ENCODE data around the gene ARHGAP28. TPM values are rescaled to one million over a fixed set of nuclear protein-coding genes. Genes with fewer than 3 reads are reported as not detected.

ARHGAP28 gene
- total RNA-seq, 1 experiment from 2014 or later = 9.2 TPM

GRCh38 chr18:6737833-6738232 lies 8.3 kb downstream of the ARHGAP28 start:
- H3K27me3 Mint-ChIP-seq (ENCODE audit: low read depth) = no peaks in the 10 kb centered on the region
- Histone ChIP-seq H3K14ac (ENCODE audit: insufficient read depth, low read length) (no peak overlapping the region), H3K4me2 (ENCODE audit: insufficient read depth, insufficient read length, low read length) (no peak overlapping the region), H3K27me3 (ENCODE audit: insufficient read depth, low read length) (no peaks in the 10 kb centered on the region), H3K4me1 (ENCODE audit: insufficient read depth, low read length) (no peaks in the 10 kb centered on the region; the same call in 1 of the 2 replicates), H2AFZ (ENCODE audit: low read length) (no peak overlapping the region), H2BK120ac (ENCODE audit: low read depth, low read length, poor library complexity, severe bottlenecking) (no peak overlapping the region), H4K5ac (ENCODE audit: insufficient read length, low read depth, low read length) (no peak overlapping the region), H2AK5ac (ENCODE audit: insufficient read length, low read length) (no peak overlapping the region), H4K8ac (replicated peaks; ENCODE audit: insufficient read length, low read depth, low read length) (no peak overlapping the region), H3K79me2 (ENCODE audit: insufficient read depth, low read length) (no peaks in the 10 kb centered on the region), H4K91ac (ENCODE audit: insufficient read length, low read depth, low read length) (no peak overlapping the region), H3K27ac (ENCODE audit: insufficient read length, low read depth, low read length) (no peak overlapping the region), H3K4ac (ENCODE audit: low read depth, low read length) (no peak overlapping the region), H3K18ac (ENCODE audit: insufficient read length, low read depth, low read length) (no peak overlapping the region), H4K20me1 (ENCODE audit: control insufficient read depth, insufficient read depth, insufficient read length) (no peaks in the 10 kb centered on the region), H3K23ac (ENCODE audit: insufficient read length, low read depth, low read length) (no peak overlapping the region), H2BK15ac (ENCODE audit: low read depth, low read length) (no peak overlapping the region), H3K79me1 (ENCODE audit: insufficient read depth, low read depth, low read length, poor library complexity, severe bottlenecking) (no peaks in the 10 kb centered on the region), H2BK20ac (ENCODE audit: low read depth, low read length, poor library complexity, severe bottlenecking) (no peak overlapping the region), H3K9ac (ENCODE audit: extremely low read depth, insufficient read length, low read length) (no peak overlapping the region), H2BK5ac (ENCODE audit: insufficient read length, low read length) (no peak overlapping the region), H3K56ac (ENCODE audit: insufficient read length, low read depth, low read length) (no peak overlapping the region), H3K23me2 (ENCODE audit: insufficient read length, low read depth, low read length, poor library complexity, severe bottlenecking) (no peaks in the 10 kb centered on the region), H3K9me3 (ENCODE audit: control insufficient read depth, low read depth, low read length) (no peaks in the 10 kb centered on the region), H2BK12ac (ENCODE audit: insufficient read length, low read depth, low read length) (no peak overlapping the region), H3T11ph (ENCODE audit: low read length) (no peak overlapping the region)
- H3K4me1 Mint-ChIP-seq = peaks cover 40 to 49% of the 10 kb centered on the region in 2 experiments
- TF ChIP-seq CTCF (conservative IDR thresholded peaks at IDR 0.05) = no peak
- no peaks in the 10 kb centered on the region; a peak in 1 of 7 replicates for H3K36me3 Mint-ChIP-seq (ENCODE audit: insufficient read depth in 1 of 3, low read depth in 3 of 3)
- no peak overlapping the region for H3K4me3 Mint-ChIP-seq
- DNase-seq = no peak
- no peaks in the 10 kb centered on the region for H3K9me3 Mint-ChIP-seq
- H3K27ac Mint-ChIP-seq = no peak overlapping the region; a peak in 1 of 7 replicates
